Stimulated activated naive B cell treated with anti-CD40 and anti-IgM and Interleukin-4, amounts not matched to agents 10 μg/mL and 1 μg/mL and 100 μg/mL, for 72 hours (primary cell): ENCODE results near the gene CCDC112.
"Not testable (repeated sequence)": the region's sequence is repeated elsewhere in the genome, so short reads cannot be mapped to it uniquely, and the experiment has no call there.

Experiments
- ATAC-seq, 2 donors: fragments of 150-1000 bp; cut with Tn5 transposase; replicated peaks; 2 replicates each; pipeline ENCODE4 v1.10.0; 2021; ENCODE audit warnings: moderate library complexity in 1 of 2
- DNase-seq: peaks from one replicate; pipeline ENCODE4 v3.0.0; 2021
- H3K27ac Mint-ChIP-seq: one replicate; pipeline ENCODE4 v1.8.0; 2022; ENCODE audit warnings: mild to moderate bottlenecking, mixed read lengths
- H3K27me3 Mint-ChIP-seq, 2 donors: one replicate each; pipeline ENCODE4 v1.8.0; 2022; ENCODE audit warnings: mixed read lengths in 2 of 2
- H3K36me3 Mint-ChIP-seq, 2 donors: one replicate each; pipeline ENCODE4 v1.8.0; 2022; ENCODE audit warnings: mixed read lengths in 2 of 2, mild to moderate bottlenecking in 1 of 2
- H3K4me1 Mint-ChIP-seq, 2 donors: one replicate each; pipeline ENCODE4 v1.8.0; 2022; ENCODE audit warnings: mixed read lengths in 2 of 2, mild to moderate bottlenecking in 1 of 2
- H3K4me3 Mint-ChIP-seq, 2 donors: one replicate each; pipeline ENCODE4 v1.8.0; 2022; ENCODE audit warnings: mild to moderate bottlenecking in 2 of 2, mixed read lengths in 2 of 2, moderate library complexity in 1 of 2
- H3K9me3 Mint-ChIP-seq, 2 donors: one replicate each; pipeline ENCODE4 v1.8.0; 2022; ENCODE audit warnings: mixed read lengths in 2 of 2, mild to moderate bottlenecking in 1 of 2

Gene CCDC112

GRCh38 chr5:115263078-115263380 is 33.4 kb downstream of the CCDC112 start:
- no peak for DNase-seq
- peaks cover 11 to 34% of the 10 kb centered on the region in 2 donors for H3K4me1 Mint-ChIP-seq
- H3K27me3 Mint-ChIP-seq = no peaks in the 10 kb centered on the region
- no peaks in the 10 kb centered on the region for H3K9me3 Mint-ChIP-seq
- H3K4me3 Mint-ChIP-seq = peak overlapping the region; percentile 86 to 98
- peak overlapping the region; percentile 99 for H3K27ac Mint-ChIP-seq
- ATAC-seq = no peak
- H3K36me3 Mint-ChIP-seq = peaks cover 4 to 14% of the 10 kb centered on the region in 2 donors

- Mint-ChIP-seq H3K27me3 (no peaks in the 10 kb centered on the region), H3K36me3 (peaks cover 4 to 15% of the 10 kb centered on the region in 2 donors), H3K27ac (peak within 1 kb of the TSS; percentile 99), H3K4me1 (peaks cover 12 to 36% of the 10 kb centered on the region in 2 donors), H3K9me3 (no peaks in the 10 kb centered on the region), H3K4me3 (peak within 1 kb of the TSS; percentile 86 to 98)
- ATAC-seq = peak; percentile 92 to 95
- peak; percentile 73 for DNase-seq
These were observed 34.0 kb downstream of the CCDC112 start, which contains the start of gene PGGT1B for GRCh38 chr5:115262321-115263077. TSS of gene PGGT1B (minus strand) at chr5:115262877. CDS start at chr5:115262851, 26 bp downstream.

GRCh38 chr5:115262011-115262320 is 34.5 kb downstream of the CCDC112 start:
- H3K27ac Mint-ChIP-seq = peak overlapping the region; percentile 99
- peaks cover 4 to 17% of the 10 kb centered on the region in 2 donors for H3K36me3 Mint-ChIP-seq
- H3K4me1 Mint-ChIP-seq = peaks cover 14 to 38% of the 10 kb centered on the region in 2 donors
- H3K4me3 Mint-ChIP-seq = peak overlapping the region; percentile 86 to 98
- no peaks in the 10 kb centered on the region for H3K9me3 Mint-ChIP-seq
- ATAC-seq = peak; percentile 48 to 53
- no peaks in the 10 kb centered on the region for H3K27me3 Mint-ChIP-seq
- no peak for DNase-seq

GRCh38 chr5:115260248-115260647 is 36.2 kb downstream of the CCDC112 start:
- H3K27ac Mint-ChIP-seq = no peak overlapping the region
- no peak overlapping the region for H3K4me3 Mint-ChIP-seq
- no peak for DNase-seq
- H3K4me1 Mint-ChIP-seq = peaks cover 16 to 53% of the 10 kb centered on the region in 2 donors
- H3K27me3 Mint-ChIP-seq = no peaks in the 10 kb centered on the region
- no peaks in the 10 kb centered on the region for H3K9me3 Mint-ChIP-seq
- H3K36me3 Mint-ChIP-seq = peaks cover 7 to 19% of the 10 kb centered on the region in 2 donors
- ATAC-seq = no peak

DNA sequence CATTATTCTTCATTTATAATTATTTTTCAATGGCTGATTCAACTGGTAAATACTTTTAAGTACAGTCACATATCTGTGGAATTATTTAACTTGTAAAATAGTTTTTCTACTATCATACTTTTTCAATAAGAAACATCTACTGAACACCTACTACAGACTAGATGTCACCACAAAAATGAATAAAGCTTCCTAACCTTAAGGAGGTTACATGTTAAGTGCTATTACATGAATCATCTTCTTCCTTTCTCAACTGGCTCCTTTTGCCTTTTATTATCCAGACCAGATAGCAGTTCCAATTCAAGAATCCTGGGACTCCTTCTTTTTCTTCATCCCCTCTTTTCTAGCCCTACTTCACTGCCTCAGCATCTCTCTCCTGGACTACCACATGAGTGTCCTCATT is 38.5 kb downstream of the CCDC112 start:
- DNase-seq (no peak), ATAC-seq (no peak)
- peaks cover 18 to 62% of the 10 kb centered on the region in 2 donors for H3K4me1 Mint-ChIP-seq
- peaks cover 8 to 21% of the 10 kb centered on the region in 2 donors for H3K36me3 Mint-ChIP-seq
- no peaks in the 10 kb centered on the region for H3K9me3 Mint-ChIP-seq
- no peaks in the 10 kb centered on the region for H3K27me3 Mint-ChIP-seq
- H3K27ac Mint-ChIP-seq = no peak overlapping the region
- H3K4me3 Mint-ChIP-seq = no peak overlapping the region

- peak overlapping the region; percentile 15 for H3K27ac Mint-ChIP-seq
- H3K4me1 Mint-ChIP-seq = peaks cover 7 to 27% of the 10 kb centered on the region in 2 donors
- H3K27me3 Mint-ChIP-seq, ATAC-seq, H3K4me3 Mint-ChIP-seq, H3K9me3 Mint-ChIP-seq, DNase-seq: not testable (repeated sequence)
- peaks cover 10 to 20% of the 10 kb centered on the region in 2 donors for H3K36me3 Mint-ChIP-seq
These were observed 47.1 kb downstream of the CCDC112 start for GRCh38 chr5:115249379-115249778.

GRCh38 chr5:115246361-115246991 is 50.0 kb downstream of the CCDC112 start:
- Mint-ChIP-seq H3K36me3 (peaks cover 9 to 20% of the 10 kb centered on the region in 2 donors), H3K4me3 (no peak overlapping the region), H3K27ac (no peak overlapping the region), H3K27me3 (no peaks in the 10 kb centered on the region), H3K4me1 (peaks cover 14 to 35% of the 10 kb centered on the region in 2 donors), H3K9me3 (peaks cover 0 to 4% of the 10 kb centered on the region in 2 donors)
- no peak for DNase-seq
- ATAC-seq = peak; percentile 57 to 73

DNA sequence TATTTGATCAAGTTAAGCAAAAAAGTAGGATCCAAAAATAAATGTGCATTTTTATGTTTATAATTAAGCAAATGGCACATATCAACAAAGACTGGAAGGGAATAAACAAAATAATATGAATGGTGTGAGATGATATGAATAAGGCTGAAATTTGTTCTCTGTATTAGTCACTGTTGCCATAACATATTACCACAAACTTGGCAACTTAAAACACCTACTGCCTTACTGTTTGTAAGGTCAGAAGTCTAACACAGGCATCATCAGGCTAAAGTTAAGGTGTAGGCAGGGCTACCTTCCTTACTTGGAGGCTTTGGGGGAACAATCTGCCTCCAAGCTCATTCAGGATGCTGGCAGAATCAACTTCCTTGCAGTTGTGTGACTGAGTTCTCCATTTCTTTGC is 53.0 kb downstream of the CCDC112 start:
- DNase-seq (no peak), ATAC-seq (peak; percentile 73 to 84)
- H3K4me3 Mint-ChIP-seq = no peak overlapping the region

GRCh38 chr5:115241881-115242642 is 54.4 kb downstream of the CCDC112 start:
- no peak overlapping the region for H3K27ac Mint-ChIP-seq
- DNase-seq (no peak), ATAC-seq (peak; percentile 36 to 64)
- no peaks in the 10 kb centered on the region for H3K27me3 Mint-ChIP-seq
- no peaks in the 10 kb centered on the region for H3K9me3 Mint-ChIP-seq
- no peak overlapping the region for H3K4me3 Mint-ChIP-seq
- peaks cover 9 to 22% of the 10 kb centered on the region in 2 donors for H3K4me1 Mint-ChIP-seq
- peaks cover 9 to 22% of the 10 kb centered on the region in 2 donors for H3K36me3 Mint-ChIP-seq

More for the DNA sequence above, 53.0 kb downstream of the CCDC112 start:
- Mint-ChIP-seq H3K27me3 (no peaks in the 10 kb centered on the region), H3K36me3 (peaks cover 6 to 19% of the 10 kb centered on the region in 2 donors), H3K27ac (no peak overlapping the region), H3K9me3 (no peaks in the 10 kb centered on the region), H3K4me1 (peaks cover 9 to 22% of the 10 kb centered on the region in 2 donors)

- DNase-seq (no peak), ATAC-seq (no peak)
- Mint-ChIP-seq H3K27me3 (no peaks in the 10 kb centered on the region), H3K36me3 (peaks cover 15 to 36% of the 10 kb centered on the region in 2 donors), H3K4me1 (peaks cover 1 to 2% of the 10 kb centered on the region in 2 donors), H3K9me3 (no peaks in the 10 kb centered on the region), H3K27ac (no peak overlapping the region), H3K4me3 (no peak overlapping the region)
These were observed 59.4 kb downstream of the CCDC112 start for GRCh38 chr5:115237066-115237465.

DNA sequence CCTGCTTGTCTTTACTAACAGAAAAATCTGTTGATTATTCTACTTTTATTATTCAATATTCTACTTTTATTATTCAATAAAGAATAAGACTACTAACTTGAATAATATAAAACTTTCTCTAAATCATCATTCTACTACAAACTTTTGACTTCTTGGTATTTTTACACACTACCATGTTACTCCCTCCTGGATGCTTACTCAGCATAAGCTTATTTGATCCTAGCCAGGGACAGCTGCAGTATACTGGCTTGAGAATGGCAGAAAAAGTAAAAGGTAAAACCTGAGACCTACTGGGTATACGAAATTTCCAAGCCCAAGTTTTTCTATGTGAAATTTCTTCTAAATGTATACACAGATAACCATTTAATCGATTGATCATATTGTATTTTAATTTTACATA is 59.9 kb downstream of the CCDC112 start:
- peaks cover 2 to 6% of the 10 kb centered on the region in 2 donors for H3K4me1 Mint-ChIP-seq
- ATAC-seq = no peak
- no peaks in the 10 kb centered on the region for H3K27me3 Mint-ChIP-seq
- H3K4me3 Mint-ChIP-seq = no peak overlapping the region
- no peaks in the 10 kb centered on the region for H3K9me3 Mint-ChIP-seq
- DNase-seq = no peak
- H3K27ac Mint-ChIP-seq = no peak overlapping the region
- H3K36me3 Mint-ChIP-seq = peaks cover 19 to 40% of the 10 kb centered on the region in 2 donors

DNA sequence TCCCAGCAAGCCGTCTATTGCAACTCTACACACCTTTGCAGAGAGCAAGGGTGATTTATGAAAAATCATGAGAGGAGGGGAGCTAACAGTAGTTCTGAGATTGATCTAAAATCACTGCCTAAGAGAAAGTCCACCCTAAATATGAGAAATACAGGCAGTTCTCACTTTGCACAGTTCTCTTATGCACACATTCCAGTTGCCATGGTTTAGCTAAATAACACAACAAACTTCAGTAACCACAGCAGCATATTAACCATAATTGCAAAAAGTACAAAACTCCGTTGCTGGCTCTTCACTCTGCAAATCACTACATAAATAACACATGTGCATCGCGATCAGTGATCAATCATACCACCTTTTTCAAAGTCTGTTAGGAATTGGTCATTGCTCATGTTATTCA is 64.9 kb downstream of the CCDC112 start:
- Mint-ChIP-seq H3K27ac (no peak overlapping the region), H3K4me3 (no peak overlapping the region), H3K27me3 (no peaks in the 10 kb centered on the region), H3K36me3 (peaks cover 28 to 58% of the 10 kb centered on the region in 2 donors), H3K9me3 (no peaks in the 10 kb centered on the region), H3K4me1 (peaks cover 10 to 17% of the 10 kb centered on the region in 2 donors)
- ATAC-seq (no peak), DNase-seq (no peak)

- ATAC-seq = no peak
- no peaks in the 10 kb centered on the region for H3K9me3 Mint-ChIP-seq
- H3K4me3 Mint-ChIP-seq = no peak overlapping the region
- no peaks in the 10 kb centered on the region for H3K27me3 Mint-ChIP-seq
- DNase-seq = no peak
- H3K4me1 Mint-ChIP-seq = peaks cover 8 to 23% of the 10 kb centered on the region in 2 donors
- H3K36me3 Mint-ChIP-seq = peaks cover 35 to 57% of the 10 kb centered on the region in 2 donors
- no peak overlapping the region for H3K27ac Mint-ChIP-seq
These were observed 66.8 kb downstream of the CCDC112 start for GRCh38 chr5:115229606-115230005.

GRCh38 chr5:115227281-115227680 is 69.2 kb downstream of the CCDC112 start:
- no peak for ATAC-seq
- H3K9me3 Mint-ChIP-seq = no peaks in the 10 kb centered on the region
- peaks cover 8 to 26% of the 10 kb centered on the region in 2 donors for H3K4me1 Mint-ChIP-seq
- H3K4me3 Mint-ChIP-seq = no peak overlapping the region
- H3K27ac Mint-ChIP-seq = no peak overlapping the region
- H3K36me3 Mint-ChIP-seq = peaks cover 41 to 57% of the 10 kb centered on the region in 2 donors
- no peaks in the 10 kb centered on the region for H3K27me3 Mint-ChIP-seq
- DNase-seq = no peak
